ENCODE results near the gene SCLY. TPM values are rescaled to one million over a fixed set of nuclear protein-coding genes. Genes with fewer than 3 reads are reported as not detected.

SCLY gene
- total and polyA plus RNA-seq, 8 donors: 5.4 to 12.8 (median 11.4) TPM

- H3K9me3 ChIP-seq: no peaks in the 10 kb centered on the region
- no peaks in the 10 kb centered on the region for H3K4me1 ChIP-seq
- no peak overlapping the region for H3K27ac ChIP-seq
- H3K27me3 ChIP-seq: no peaks in the 10 kb centered on the region
- H3K36me3 ChIP-seq: peaks cover 0 to 14% (median 6%) of the 10 kb centered on the region in 4 donors
- 94 to 96% (median 95%) methylated on average over 12 of the region's 12 CpGs for WGBS, 5 donors
- H3K4me3 ChIP-seq: no peak overlapping the region
- no peak for TF ChIP-seq POLR2A (IDR thresholded peaks at IDR 0.05)
- TF ChIP-seq POLR2AphosphoS5 (IDR thresholded peaks at IDR 0.05): no peak
- TF ChIP-seq CTCF (IDR thresholded peaks at IDR 0.05): no peak
- TF ChIP-seq EP300 (IDR thresholded peaks at IDR 0.05): no peak
- intact Hi-C loops (cut with DNase I; ENCODE audit: low total_unique reads): no loop called here
- DNase-seq: peak in 1 of 2 donors; percentile 17
Measured at GRCh38 chr2:238092486-238093035, 31.8 kb downstream of the SCLY start.

DNA sequence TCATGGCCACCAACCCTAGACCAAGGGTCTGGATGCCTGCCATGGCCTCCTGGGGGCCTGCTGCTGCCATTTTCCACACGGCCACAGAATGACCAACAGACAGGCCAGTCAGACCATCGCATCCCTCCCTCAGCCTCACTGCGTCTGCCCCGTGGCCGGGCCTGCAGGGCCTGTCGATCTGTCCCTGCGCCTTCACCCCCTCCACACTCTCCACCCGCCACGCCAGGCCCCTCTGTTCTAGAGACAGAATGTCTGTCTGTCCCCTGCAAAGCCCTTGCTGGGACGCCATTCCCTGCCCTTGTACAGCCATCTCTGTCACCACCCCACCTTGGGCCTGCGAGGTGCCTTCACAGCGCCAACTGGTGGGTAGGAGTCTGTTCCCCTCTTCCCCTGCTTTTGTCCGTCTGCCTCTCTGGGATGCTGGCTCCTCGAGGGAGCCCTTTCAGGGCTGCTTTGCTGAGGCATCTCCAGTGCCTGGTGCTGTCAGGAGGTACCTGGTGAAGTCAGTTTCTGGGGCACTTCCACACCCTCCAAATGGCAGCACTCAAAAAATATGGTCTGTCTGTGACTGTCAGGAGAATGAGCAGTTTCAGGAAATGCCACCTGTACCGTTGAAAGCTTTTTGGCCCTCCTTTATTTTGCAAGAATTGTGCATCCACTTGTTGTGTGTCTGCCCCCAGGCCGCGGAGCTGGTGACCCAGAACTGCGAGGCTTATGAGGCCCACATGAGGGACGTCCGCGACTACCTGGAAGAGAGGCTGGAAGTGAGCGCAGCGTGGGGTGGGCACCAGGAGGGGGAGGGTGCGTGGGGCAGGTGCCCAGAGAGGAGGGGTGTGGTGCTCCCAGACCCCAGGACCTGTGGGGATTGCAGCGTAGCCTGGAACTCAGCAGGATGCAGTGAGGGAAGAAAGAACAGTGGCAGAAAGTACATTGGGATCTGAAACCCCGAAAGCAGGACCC is 32.7 kb downstream of the SCLY start:
- H3K27me3 ChIP-seq: no peaks in the 10 kb centered on the region
- no peaks in the 10 kb centered on the region for H3K9me3 ChIP-seq
- intact Hi-C loops (cut with DNase I; ENCODE audit: low total_unique reads): no loop called here
- TF ChIP-seq POLR2A (IDR thresholded peaks at IDR 0.05) (no peak), EP300 (IDR thresholded peaks at IDR 0.05) (no peak), CTCF (IDR thresholded peaks at IDR 0.05) (no peak), POLR2AphosphoS5 (IDR thresholded peaks at IDR 0.05) (no peak)
- H3K27ac ChIP-seq: no peak overlapping the region
- 88 to 91% (median 90%) methylated on average over 26 of the region's 26 CpGs for WGBS, 5 donors
- peak in 1 of 2 donors; percentile 5 for DNase-seq
- no peak overlapping the region for H3K4me3 ChIP-seq
- peaks cover 0 to 14% (median 6%) of the 10 kb centered on the region in 4 donors for H3K36me3 ChIP-seq
- H3K4me1 ChIP-seq: peaks cover 0 to 4% (median 0%) of the 10 kb centered on the region in 4 donors

DNA sequence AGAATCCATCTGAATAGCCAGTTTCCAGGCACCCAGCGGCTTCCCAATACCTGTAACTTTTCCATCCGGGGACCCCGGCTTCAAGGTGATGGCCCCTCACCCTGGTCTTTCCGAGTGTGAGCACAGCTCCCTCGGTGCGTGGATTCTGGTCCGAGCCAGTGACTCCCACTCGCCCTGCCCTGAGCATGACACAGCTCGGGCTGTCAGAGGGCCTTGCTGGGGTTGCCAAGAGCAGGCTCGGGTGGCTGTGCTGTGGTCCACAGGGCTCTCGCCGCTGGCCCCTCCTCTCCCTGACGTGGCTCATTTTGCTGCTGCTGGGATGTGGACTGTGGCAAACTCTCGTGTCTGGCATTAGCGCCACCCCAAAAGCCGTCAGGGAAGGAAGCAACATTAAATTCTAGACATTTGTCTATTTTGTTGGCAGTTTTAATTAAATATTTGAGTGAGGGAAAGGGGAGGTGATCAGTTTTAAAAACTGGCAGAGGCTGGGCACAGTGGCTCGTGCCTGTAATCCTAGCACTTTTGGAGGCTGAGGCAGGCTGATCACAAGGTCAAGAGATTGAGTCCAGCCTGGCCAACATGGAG is 33.7 kb downstream of the SCLY start:
- no peak overlapping the region for H3K4me3 ChIP-seq
- H3K4me1 ChIP-seq: peaks cover 0 to 14% (median 2%) of the 10 kb centered on the region in 4 donors
- no peak for TF ChIP-seq CTCF (IDR thresholded peaks at IDR 0.05)
- no peak for TF ChIP-seq POLR2A (IDR thresholded peaks at IDR 0.05)
- no peak for TF ChIP-seq EP300 (IDR thresholded peaks at IDR 0.05)
- TF ChIP-seq POLR2AphosphoS5 (IDR thresholded peaks at IDR 0.05): no peak
- intact Hi-C loops (cut with DNase I; ENCODE audit: low total_unique reads): no loop called here
- no peaks in the 10 kb centered on the region for H3K27me3 ChIP-seq
- H3K36me3 ChIP-seq: peaks cover 0 to 14% (median 6%) of the 10 kb centered on the region in 4 donors
- 89 to 93% (median 93%) methylated on average over 17 of the region's 17 CpGs for WGBS, 5 donors
- H3K9me3 ChIP-seq: no peaks in the 10 kb centered on the region
- no peak for DNase-seq
- H3K27ac ChIP-seq: no peak overlapping the region

DNA sequence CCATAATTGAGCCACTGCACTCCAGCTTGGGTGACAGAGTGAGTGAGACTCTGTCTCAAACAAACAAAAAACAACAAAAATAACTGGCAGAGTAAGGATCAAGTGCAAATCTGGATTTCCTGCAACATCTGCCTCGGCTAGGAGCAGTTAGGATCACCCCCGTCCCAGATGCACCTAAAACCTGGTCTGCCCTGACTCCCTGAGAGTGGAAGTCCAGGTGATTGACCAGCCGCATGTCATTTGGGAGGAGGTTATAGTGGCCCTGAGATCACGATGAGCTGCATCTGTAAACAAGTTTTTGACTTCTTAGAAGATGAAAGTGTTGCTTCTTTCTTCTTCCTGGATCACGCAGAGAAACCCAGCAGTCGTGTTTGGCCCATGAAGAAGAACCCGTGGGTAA is 34.3 kb downstream of the SCLY start:
- intact Hi-C loops (cut with DNase I; ENCODE audit: low total_unique reads): no loop called here
- TF ChIP-seq CTCF (IDR thresholded peaks at IDR 0.05) (no peak), POLR2A (IDR thresholded peaks at IDR 0.05) (no peak), POLR2AphosphoS5 (IDR thresholded peaks at IDR 0.05) (no peak), EP300 (IDR thresholded peaks at IDR 0.05) (no peak)
- WGBS, 5 donors: 85 to 94% (median 88%) methylated on average over 7 of the region's 7 CpGs
- H3K36me3 ChIP-seq: peaks cover 0 to 14% (median 6%) of the 10 kb centered on the region in 4 donors
- H3K27me3 ChIP-seq: no peaks in the 10 kb centered on the region
- no peak for DNase-seq
- H3K4me3 ChIP-seq: no peak overlapping the region
- no peaks in the 10 kb centered on the region for H3K9me3 ChIP-seq
- no peak overlapping the region for H3K27ac ChIP-seq
- H3K4me1 ChIP-seq: peaks cover 0 to 19% (median 2%) of the 10 kb centered on the region in 4 donors
